Activated gamma-delta T cell (primary cell): ENCODE measurements around the gene TOB1.

ENCODE experiments used
- DNase-seq: peaks from one replicate; lab custom pipeline; 2025; lab: John Stamatoyannopoulos, UW

Gene TOB1

GRCh38 chr17:50845240-50846147, 20.7 kb downstream of the TOB1 start:
- DNase-seq: no peak

- no peak for DNase-seq
These were observed 21.9 kb downstream of the TOB1 start for GRCh38 chr17:50844117-50844700.

GRCh38 chr17:50843150-50843905, 22.8 kb downstream of the TOB1 start:
- DNase-seq: no peak

- DNase-seq: no peak
These were observed 23.5 kb downstream of the TOB1 start for GRCh38 chr17:50842506-50843149.

- DNase-seq: no peak
These were observed 24.2 kb downstream of the TOB1 start for GRCh38 chr17:50841949-50842354.

- DNase-seq: no peak
These were observed 24.7 kb downstream of the TOB1 start for GRCh38 chr17:50841277-50841948.

- no peak for DNase-seq
These were observed 25.8 kb downstream of the TOB1 start for GRCh38 chr17:50840311-50840851.

GRCh38 chr17:50839591-50840310, 26.4 kb downstream of the TOB1 start:
- DNase-seq: no peak

GRCh38 chr17:50837980-50838954, 27.9 kb downstream of the TOB1 start:
- no peak for DNase-seq

GRCh38 chr17:50837286-50837979, 28.7 kb downstream of the TOB1 start:
- DNase-seq: no peak

- DNase-seq: no peak
These were observed 29.3 kb downstream of the TOB1 start for GRCh38 chr17:50836826-50837225.

- DNase-seq: no peak
These were observed 30.6 kb downstream of the TOB1 start, which contains the start of gene WFIKKN2 for GRCh38 chr17:50835301-50836234. WFIKKN2 (plus strand) TSS chr17:50835586; CDS start chr17:50835938, 352 bp downstream.

GRCh38 chr17:50834429-50835300, 31.5 kb downstream of the TOB1 start:
- DNase-seq: no peak

GRCh38 chr17:50833510-50834428, 32.4 kb downstream of the TOB1 start:
- DNase-seq: no peak

- DNase-seq: no peak
These were observed 33.2 kb downstream of the TOB1 start for GRCh38 chr17:50832864-50833381.
